ENCODE measurements around the gene CIAO2B. TPM values are rescaled to one million over a fixed set of nuclear protein-coding genes. Genes with fewer than 3 reads are reported as not detected.

Gene CIAO2B
- total and polyA plus RNA-seq, 2 donors (not counting 3 experiments of a cell fraction or from before 2014, with no cell fraction given) = 78.7 to 314 TPM

DNA sequence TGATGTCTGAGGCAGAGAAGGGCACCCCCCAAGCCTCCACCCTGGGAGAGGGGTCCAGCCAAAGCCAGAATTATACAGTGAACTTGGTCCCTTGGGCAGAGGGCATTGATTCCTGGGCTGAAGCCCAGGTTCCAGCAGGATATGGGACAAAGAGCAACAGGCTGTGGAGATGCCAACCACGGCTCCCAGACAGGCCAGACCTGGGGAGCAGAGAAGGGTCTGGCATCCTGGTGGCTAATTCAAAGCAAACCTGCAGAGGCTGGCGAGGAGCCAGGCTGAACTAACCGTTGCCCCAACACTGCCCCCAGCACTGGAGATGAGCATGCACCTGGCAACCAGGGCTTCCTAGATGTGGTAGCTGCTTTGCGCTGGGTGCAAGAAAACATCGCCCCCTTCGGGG lies 29.8 kb upstream of the CIAO2B start:
- dilution Hi-C loops (cut with MboI; ENCODE audit: extremely low pct_ligation_motif_present, low sequenced_read_pairs) = no loop called here
- FAIRE-seq (no peak), DNase-seq (ENCODE audit: low read depth, low spot score) (no peak)
- intact Hi-C loops (cut with micrococcal nuclease) = no loop called here
- TF ChIP-seq MYC (IDR thresholded peaks at IDR 0.05; ENCODE audit: low read depth, low read length) (no peak), JUN (IDR thresholded peaks at IDR 0.05; ENCODE audit: borderline replicate concordance, insufficient read depth, insufficient read length, low read depth) (no peak), GATA2 (IDR thresholded peaks at IDR 0.05; ENCODE audit: insufficient read depth, insufficient read length, low read depth, low read length) (no peak), EZH2 (IDR thresholded peaks at IDR 0.05; ENCODE audit: borderline replicate concordance, low read depth, low read length, severe bottlenecking) (no peak), FOS (IDR thresholded peaks at IDR 0.05; ENCODE audit: borderline replicate concordance, insufficient read depth, low read length) (no peak), POLR2AphosphoS5 (IDR thresholded peaks at IDR 0.05; ENCODE audit: insufficient read depth, low read depth, low read length) (no peak), POLR2A (IDR thresholded peaks at IDR 0.05; ENCODE audit: low read depth, low read length) (no peak)
- TF ChIP-seq, protein P1, sequence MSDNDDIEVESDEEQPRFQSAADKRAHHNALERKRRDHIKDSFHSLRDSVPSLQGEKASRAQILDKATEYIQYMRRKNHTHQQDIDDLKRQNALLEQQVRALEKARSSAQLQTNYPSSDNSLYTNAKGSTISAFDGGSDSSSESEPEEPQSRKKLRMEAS (IDR thresholded peaks at IDR 0.05; ENCODE audit: insufficient read depth, insufficient read length) = no peak
- TF ChIP-seq, protein P2, sequence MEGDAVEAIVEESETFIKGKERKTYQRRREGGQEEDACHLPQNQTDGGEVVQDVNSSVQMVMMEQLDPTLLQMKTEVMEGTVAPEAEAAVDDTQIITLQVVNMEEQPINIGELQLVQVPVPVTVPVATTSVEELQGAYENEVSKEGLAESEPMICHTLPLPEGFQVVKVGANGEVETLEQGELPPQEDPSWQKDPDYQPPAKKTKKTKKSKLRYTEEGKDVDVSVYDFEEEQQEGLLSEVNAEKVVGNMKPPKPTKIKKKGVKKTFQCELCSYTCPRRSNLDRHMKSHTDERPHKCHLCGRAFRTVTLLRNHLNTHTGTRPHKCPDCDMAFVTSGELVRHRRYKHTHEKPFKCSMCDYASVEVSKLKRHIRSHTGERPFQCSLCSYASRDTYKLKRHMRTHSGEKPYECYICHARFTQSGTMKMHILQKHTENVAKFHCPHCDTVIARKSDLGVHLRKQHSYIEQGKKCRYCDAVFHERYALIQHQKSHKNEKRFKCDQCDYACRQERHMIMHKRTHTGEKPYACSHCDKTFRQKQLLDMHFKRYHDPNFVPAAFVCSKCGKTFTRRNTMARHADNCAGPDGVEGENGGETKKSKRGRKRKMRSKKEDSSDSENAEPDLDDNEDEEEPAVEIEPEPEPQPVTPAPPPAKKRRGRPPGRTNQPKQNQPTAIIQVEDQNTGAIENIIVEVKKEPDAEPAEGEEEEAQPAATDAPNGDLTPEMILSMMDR (IDR thresholded peaks at IDR 0.05; ENCODE audit: extremely low read depth in 1 of 2, insufficient read depth in 1 of 2, low read depth in 1 of 2, low read length in 2 of 2) = no peak
- BruUV-seq (replicated peaks) = no TSS peak
- ChIA-PET CTCF (interaction anchor here (3.8 kb wide), 1 partner anchor 191 kb away, joined by 21 read pairs; no protein-coding TSS in a partner anchor), POLR2A (no interaction called here)
- Histone ChIP-seq H4K20me1 (replicated peaks; ENCODE audit: control insufficient read depth, extremely low read depth, insufficient read depth, low read length) (no peaks in the 10 kb centered on the region), H3K4me2 (ENCODE audit: insufficient read depth, low read length) (no peak overlapping the region), H3K9me1 (replicated peaks; ENCODE audit: control insufficient read depth, extremely low read depth, insufficient read depth, low read length) (no peaks in the 10 kb centered on the region), H3K79me2 (ENCODE audit: control insufficient read depth, insufficient read depth, low read length) (no peaks in the 10 kb centered on the region), H3K27ac (ENCODE audit: insufficient read depth, low read depth, low read length) (no peak overlapping the region), H2AFZ (ENCODE audit: low read depth, low read length) (no peak overlapping the region), H3K27me3 (ENCODE audit: control insufficient read depth in 2 of 2, insufficient read depth in 2 of 2, low read length in 2 of 2) (peaks cover 2% of the 10 kb centered on the region in 2 experiments), H3K9ac (replicated peaks; ENCODE audit: extremely low read depth, insufficient read depth, low read length) (no peak overlapping the region), H3K9me3 (replicated peaks; ENCODE audit: control insufficient read depth, insufficient read depth, low read length) (no peaks in the 10 kb centered on the region), H3K36me3 (ENCODE audit: control insufficient read depth in 2 of 2, extremely low read depth in 1 of 2, insufficient read depth in 2 of 2, low read length in 2 of 2) (no peaks in the 10 kb centered on the region), H3K4me1 (ENCODE audit: control insufficient read depth, extremely low read depth, insufficient read depth, low read length) (no peaks in the 10 kb centered on the region), H3K4me3 (replicated peaks in 1 of 3; ENCODE audit: insufficient read depth in 1 of 3, low read depth in 1 of 3, low read length in 3 of 3) (no peak overlapping the region)
